22Rv1 (cell line): Measurements from ENCODE around the gene DNASE1L1.

Experiments used
- CTCF ChIP-seq: fragments of 450-650 bp; IDR thresholded peaks from 2 replicates; pipeline ENCODE4 v1.5.1; 2017; ENCODE audit warnings: mild to moderate bottlenecking
- ZFX ChIP-seq: fragments of 450-650 bp; IDR thresholded peaks from 2 replicates; pipeline ENCODE4 v1.6.1; 2017; ENCODE audit warnings: antibody characterized with exemption, borderline replicate concordance

DNA sequence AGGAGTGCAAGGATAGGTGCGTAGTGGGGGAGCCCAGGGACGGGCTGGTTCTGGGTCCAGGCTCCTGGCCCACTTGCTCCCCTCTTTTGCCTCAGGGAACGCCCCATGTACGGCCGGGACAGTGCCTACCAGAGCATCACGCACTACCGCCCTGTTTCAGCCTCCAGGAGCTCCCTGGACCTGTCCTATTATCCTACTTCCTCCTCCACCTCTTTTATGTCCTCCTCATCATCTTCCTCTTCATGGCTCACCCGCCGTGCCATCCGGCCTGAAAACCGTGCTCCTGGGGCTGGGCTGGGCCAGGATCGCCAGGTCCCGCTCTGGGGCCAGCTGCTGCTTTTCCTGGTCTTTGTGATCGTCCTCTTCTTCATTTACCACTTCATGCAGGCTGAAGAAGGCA lies 28.3 kb downstream of the DNASE1L1 start:
- TF ChIP-seq CTCF = no peak
- TF ChIP-seq ZFX = no peak
